K562 (cell line): ENCODE results near the gene NIFK. TPM values are rescaled to one million over a fixed set of nuclear protein-coding genes. Genes with fewer than 3 reads are reported as not detected.

Experiments
- ATAC-seq: fragments of 200-7000 bp; cut with Tn5 transposase; 3 replicates; pipeline ENCODE4 v1.9.1; 2020; ENCODE audit warnings: moderate library complexity
- BruUV-seq: library from RNA; stranded (reverse); fragments of 400-500 nt; replicated peaks from 2 replicates; lab custom pipeline; 2021; lab: Mats Ljungman, UMichigan
- CTCF ChIA-PET: fragments of 300-600 bp; formaldehyde crosslinking; extraction: SDS; loops from one replicate; lab custom pipeline; 2021; ENCODE audit warnings: low intra/inter-chr PET ratio; lab: Yijun Ruan, JAX
- POLR2A ChIA-PET: fragments of 300-600, 350-650 bp; sonication (Branson Sonifier 250); formaldehyde crosslinking; extraction: SDS; loops from one replicate; lab custom pipeline; 2021; ENCODE audit warnings: antibody characterized with exemption, inconsistent platforms; lab: Yijun Ruan, JAX
- DNase-seq, 4 experiments: peaks; one replicate each; pipeline versions ENCODE4 v3.0.0 to v3.0.0-alpha.2; 2011 to 2018; ENCODE audit warnings: low spot score in 3 of 4, mixed read lengths in 3 of 4; ENCODE audit errors: extremely low read depth in 1 of 4
- FAIRE-seq: peaks from 2 replicates; lab custom pipeline; 2011; peaks lifted over from hg19 to GRCh38; lab: Jason Lieb, UNC
- H2AFZ ChIP-seq: 2 replicates; pipeline ENCODE4 v1.6.0; 2011; ENCODE audit warnings: low read depth, low read length, control low read depth, inconsistent platforms
- H3K27ac ChIP-seq: fragments of 200-600 bp; 3 replicates; pipeline ENCODE4 v1.8.0; 2011; ENCODE audit warnings: low read depth, mild to moderate bottlenecking, control low read depth, inconsistent platforms, low read length, moderate library complexity, mixed read lengths; ENCODE audit errors: extremely low read depth
- H3K27me3 ChIP-seq, 2 experiments: fragments of 300-600 bp in 1 of 2; 2 replicates in 1 of 2; 3 replicates in 1 of 2; pipeline versions ENCODE4 v1.6.0 to v1.8.0; 2011; ENCODE audit warnings: inconsistent platforms in 2 of 2, low read length in 2 of 2, mild to moderate bottlenecking in 1 of 2, mixed read lengths in 1 of 2, moderate library complexity in 1 of 2; ENCODE audit not compliant: control insufficient read depth in 2 of 2, insufficient read depth in 2 of 2
- H3K36me3 ChIP-seq: fragments of 300-600 bp; 3 replicates; pipeline ENCODE4 v1.8.0; 2011; ENCODE audit warnings: mild to moderate bottlenecking, low read length, inconsistent platforms; ENCODE audit not compliant: control insufficient read depth, insufficient read depth
- H3K4me1 ChIP-seq, 2 experiments: fragments of 200-600 bp in 1 of 2; replicated peaks in 1 of 2; 2 replicates in 1 of 2; 3 replicates in 1 of 2; pipeline versions ENCODE4 v1.5.1 to v1.8.0; 2011; ENCODE audit warnings: inconsistent platforms in 2 of 2, low read length in 2 of 2, mild to moderate bottlenecking in 1 of 2, mixed read lengths in 1 of 2, moderate library complexity in 1 of 2; ENCODE audit not compliant: control insufficient read depth in 2 of 2, insufficient read depth in 2 of 2
- H3K4me2 ChIP-seq: 2 replicates; pipeline ENCODE4 v1.6.1; 2011; ENCODE audit warnings: low read length, control low read depth, inconsistent platforms, mixed read lengths; ENCODE audit not compliant: insufficient read depth
- H3K4me3 ChIP-seq: fragments of 200-600 bp; sonication (generic), shearing (Covaris generic); 2 replicates; pipeline ENCODE4 v1.5.1; 2016; ENCODE audit warnings: control low read depth, inconsistent platforms
- H3K79me2 ChIP-seq: fragments of 200-600 bp; 3 replicates; pipeline ENCODE4 v1.8.0; 2011; ENCODE audit warnings: low read length, inconsistent platforms; ENCODE audit not compliant: control insufficient read depth, insufficient read depth
- H3K9ac ChIP-seq, 2 experiments: 2 replicates each; pipeline versions ENCODE4 v1.6.0 to v1.6.1; 2011; ENCODE audit warnings: low read depth in 2 of 2, low read length in 2 of 2, control low read depth in 1 of 2, inconsistent platforms in 1 of 2, mild to moderate bottlenecking in 1 of 2, mixed read lengths in 1 of 2; ENCODE audit not compliant: insufficient read depth in 1 of 2
- H3K9me1 ChIP-seq: one replicate; pipeline ENCODE4 v1.6.0; 2011; ENCODE audit warnings: inconsistent platforms, mild to moderate bottlenecking, low read length, moderate library complexity; ENCODE audit not compliant: control insufficient read depth, insufficient read depth
- H3K9me3 ChIP-seq: replicated peaks from 2 replicates; pipeline ENCODE4 v1.5.1; 2011; ENCODE audit warnings: low read depth, low read length, inconsistent platforms; ENCODE audit not compliant: control insufficient read depth, insufficient read depth
- H4K20me1 ChIP-seq: replicated peaks from 2 replicates; pipeline ENCODE4 v1.6.1; 2011; ENCODE audit warnings: low read length, inconsistent platforms, mixed read lengths; ENCODE audit not compliant: control insufficient read depth, insufficient read depth
- AFF4 ChIP-seq: sonication (generic); formaldehyde crosslinking; IDR thresholded peaks from 2 replicates; pipeline ENCODE4 v1.8.0; 2023; ENCODE audit warnings: mild to moderate bottlenecking, missing genetic modification reagents
- E2F8 ChIP-seq: fragments of 450-650 bp; IDR thresholded peaks from 2 replicates; pipeline ENCODE4 v1.7.1; 2018; ENCODE audit warnings: mild to moderate bottlenecking, low read depth; ENCODE audit not compliant: partially characterized antibody
- ID3 ChIP-seq, 2 experiments: fragments of 250-450 bp in 1 of 2; fragments of 450-650 bp in 1 of 2; sonication (Bioruptor Pico) in 1 of 2; IDR thresholded peaks; 2 replicates each; pipeline versions ENCODE4 v1.6.1 to v1.8.0; 2016 to 2021; ENCODE audit warnings: mild to moderate bottlenecking in 2 of 2, moderate library complexity in 2 of 2, missing compliant biosample characterization in 1 of 2, missing genetic modification characterization in 1 of 2
- KAT2B ChIP-seq: IDR thresholded peaks from one replicate; pipeline ENCODE4 v1.6.1; 2012; ENCODE audit warnings: low read depth, mild to moderate bottlenecking, control low read depth, inconsistent platforms, low read length, moderate library complexity
- KDM2B ChIP-seq: fragments of 250-450 bp; sonication (Bioruptor Pico); IDR thresholded peaks from 2 replicates; pipeline ENCODE4 v1.8.0; 2021; ENCODE audit warnings: mild to moderate bottlenecking, moderate library complexity
- NFIC ChIP-seq: fragments of 450-650 bp; IDR thresholded peaks from 2 replicates; pipeline ENCODE4 v1.6.1; 2017; ENCODE audit warnings: mild to moderate bottlenecking, inconsistent platforms
- RNF219 ChIP-seq: fragments of 250-450 bp; sonication (Bioruptor Pico); IDR thresholded peaks from 2 replicates; pipeline ENCODE4 v1.5.0; 2022; ENCODE audit warnings: mild to moderate bottlenecking
- SIX5 ChIP-seq, 2 experiments: IDR thresholded peaks; 2 replicates each; pipeline ENCODE4 v1.6.1; 2011; ENCODE audit warnings: low read length in 2 of 2, borderline replicate concordance in 1 of 2, low read depth in 1 of 2, mild to moderate bottlenecking in 1 of 2, moderate library complexity in 1 of 2; ENCODE audit not compliant: insufficient read depth in 1 of 2
- SRSF1 ChIP-seq: fragments of 200-400 bp; formaldehyde crosslinking; IDR thresholded peaks from 2 replicates; pipeline ENCODE4 v1.6.1; 2017; ENCODE audit warnings: mild to moderate bottlenecking, low read depth, low read length, moderate library complexity
- TEAD2 ChIP-seq: fragments of 450-650 bp; IDR thresholded peaks from 2 replicates; pipeline ENCODE4 v1.6.1; 2016; ENCODE audit warnings: missing genetic modification characterization, control low read depth, missing compliant biosample characterization
- TFAM ChIP-seq: fragments of 250-450 bp; sonication (Bioruptor Pico); conservative IDR thresholded peaks from 2 replicates; pipeline ENCODE4 v1.5.0; 2021; ENCODE audit warnings: mild to moderate bottlenecking, moderate library complexity
- ZNF184 ChIP-seq: sonication (generic); formaldehyde crosslinking; IDR thresholded peaks from 2 replicates; pipeline ENCODE4 v1.5.0; 2020; ENCODE audit warnings: missing genetic modification reagents
- ZNF79 ChIP-seq: fragments of 250-450 bp; sonication (Bioruptor Pico); IDR thresholded peaks from 2 replicates; pipeline ENCODE4 v1.4.0; 2020; ENCODE audit warnings: low read depth, mild to moderate bottlenecking, moderate library complexity
- WGBS: fragments of 100-300 bp; shearing (Covaris generic); methylation state at CpG from one replicate; pipeline ENCODE4 v1.1.6; 2016; ENCODE audit warnings: low coverage, mixed read lengths; ENCODE audit not compliant: insufficient coverage; ENCODE audit errors: missing lambda C conversion rate; 5-methylcytosine and 5-hydroxymethylcytosine counted together
- in situ Hi-C: fragments of 300-500 bp; cut with MboI; formaldehyde crosslinking; loops from 4 replicates; pipeline ENCODE4 v1.15.0; 2018; ENCODE audit warnings: inconsistent platforms, mixed read lengths
- intact Hi-C: fragments of 100-400 bp; cut with micrococcal nuclease; formaldehyde crosslinking; loops from 2 replicates; pipeline ENCODE4 v1.14.2; 2022
- polyA plus RNA-seq, 8 experiments: library from polyadenylated mRNA; depleted of rRNA in 4 of 8; stranded (reverse) in 5 of 8; unstranded in 3 of 8; fragments of >200 nt; fragmentation: Nextera tagmentation in 2 of 8; fragmentation: Illumina TruSeq in 1 of 8; extraction: Ambion mirVana in 2 of 8; extraction: Trizol in 1 of 8; gene quantifications; 2 replicates each; pipeline versions ENCODE4 v1.2.1 to v1.2.3, GENCODE V29; 2011 to 2014; ENCODE audit warnings: inconsistent platforms in 1 of 8, missing spikeins in 1 of 8
- total RNA-seq, 7 experiments: library from RNA; depleted of rRNA in 6 of 7; stranded (reverse); fragments of >200 nt in 6 of 7; fragmentation: Illumina TruSeq in 2 of 7; extraction: Trizol in 2 of 7; gene quantifications; 2 replicates each; pipeline versions ENCODE4 v1.2.1 to v1.2.3, GENCODE V29; 2011 to 2021; ENCODE audit warnings: low replicate concordance in 1 of 7

The NIFK gene
- total and polyA plus RNA-seq, 9 of the 15 experiments (the other 6 are each of a cell fraction or from before 2014, with no cell fraction given), result 60.2 to 426 (median 183) TPM

- BruUV-seq, result no TSS peak
- CTCF ChIA-PET, result no interaction called here
- Histone ChIP-seq H2AFZ (no peak overlapping the region), H3K4me2 (no peak overlapping the region), H3K9me3 (no peaks in the 10 kb centered on the region), H3K27ac (no peak overlapping the region), H3K27me3 (no peaks in the 10 kb centered on the region), H3K79me2 (peaks cover 8% of the 10 kb centered on the region), H3K4me3 (no peak overlapping the region), H3K9ac (no peak overlapping the region), H3K36me3 (peaks cover 58% of the 10 kb centered on the region), H3K9me1 (no peaks in the 10 kb centered on the region), H4K20me1 (0 out of 2 replicates have a peak, but pooled peaks cover 3% of the 10 kb centered on the region), H3K4me1 (peaks cover 6 to 12% of the 10 kb centered on the region in 2 experiments; a peak in 4 of 5 replicates)
- intact Hi-C loops, result no loop called here
- WGBS, result 91% methylated on average over 2 of the region's 2 CpGs
- no peak for DNase-seq
- ATAC-seq, result no peak
- POLR2A ChIA-PET, result interaction anchor here (0.6 to 1.2 kb wide), 2 partner anchors 196 to 231 kb away, joined by 3 to 5 read pairs; no protein-coding TSS in a partner anchor
- no peak for FAIRE-seq
- in situ Hi-C loops, result no loop called here
- no peak for TF ChIP-seq ZNF184
- TF ChIP-seq TFAM (CRISPR knock-in tag), result no peak
- TF ChIP-seq KDM2B (CRISPR knock-in tag), result no peak
- no peak for TF ChIP-seq RNF219 (CRISPR knock-in tag)
- TF ChIP-seq E2F8, result no peak
- no peak for TF ChIP-seq KAT2B
- no peak for TF ChIP-seq AFF4
- no peak for TF ChIP-seq NFIC
- no peak for TF ChIP-seq ID3 (CRISPR knock-in tag; IDR thresholded peaks at IDR 0.05)
- no peak for TF ChIP-seq ID3 (tag; IDR thresholded peaks at IDR 0.05)
- TF ChIP-seq TEAD2, result no peak
- TF ChIP-seq SRSF1, result no peak
- no peak for TF ChIP-seq SIX5 (IDR thresholded peaks at IDR 0.05; ENCODE audit: borderline replicate concordance in 1 of 2, insufficient read depth in 1 of 2, low read depth in 1 of 2, low read length in 2 of 2)
- TF ChIP-seq ZNF79 (CRISPR knock-in tag), result no peak
Measured at GRCh38 chr2:121727332-121727731, 9.3 kb downstream of the NIFK start.
